ENCODE data around the gene ARID1B.

- TF ChIP-seq CTCF (IDR thresholded peaks at IDR 0.05) = no peak
- TF ChIP-seq POLR2A (IDR thresholded peaks at IDR 0.05) = no peak
These were observed 378.6 kb downstream of the ARID1B start for GRCh38 chr6:157155804-157156203.
